ENCODE results near the gene MAD1L1. TPM values are rescaled to one million over a fixed set of nuclear protein-coding genes. Genes with fewer than 3 reads are reported as not detected.
"Not testable (repeated sequence)": the region's sequence is repeated elsewhere in the genome, so short reads cannot be mapped to it uniquely, and the experiment has no call there.

The MAD1L1 gene
- total RNA-seq, 2 experiments from 2014 or later, result 58.3 to 65.3 TPM

- ChIA-PET CTCF (ENCODE audit: unreplicated experiment) (no interaction called here), POLR2A (no interaction called here)
- BruUV-seq (replicated peaks), result no TSS peak
- Histone ChIP-seq H3K9me3 (ENCODE audit: low read length) (no peaks in the 10 kb centered on the region), H3K36me3 (ENCODE audit: insufficient read depth, low read length) (peaks cover 20% of the 10 kb centered on the region), H3K4me3 (ENCODE audit: low read depth, low read length, poor library complexity, severe bottlenecking) (no peak overlapping the region), H2AFZ (ENCODE audit: low read length) (no peak overlapping the region), H4K20me1 (ENCODE audit: insufficient read depth, low read length) (no peaks in the 10 kb centered on the region), H3K9me2 (ENCODE audit: insufficient read depth, low read length) (no peaks in the 10 kb centered on the region), H3K4me2 (ENCODE audit: low read length) (no peak overlapping the region), H3K27ac (ENCODE audit: low read depth, low read length, poor library complexity, severe bottlenecking) (no peak overlapping the region), H3K4me1 (ENCODE audit: insufficient read depth, low read length, poor library complexity, severe bottlenecking) (no peaks in the 10 kb centered on the region), H3K79me2 (ENCODE audit: insufficient read depth, low read depth, low read length) (no peaks in the 10 kb centered on the region)
- no peak for DNase-seq (ENCODE audit: low spot score)
- TF ChIP-seq CTCF (conservative IDR thresholded peaks at IDR 0.05; ENCODE audit: low read length) (no peak), EZH2phosphoT487 (IDR thresholded peaks at IDR 0.05; ENCODE audit: borderline replicate concordance, low read depth, low read length) (no peak)
- intact Hi-C loops (cut with micrococcal nuclease; ENCODE audit: unreplicated experiment), result no loop called here
Observed at GRCh38 chr7:2271273-2272026, 38.7 kb upstream of the MAD1L1 start.

GRCh38 chr7:2270495-2270894, 37.8 kb upstream of the MAD1L1 start:
- Histone ChIP-seq H3K4me2 (ENCODE audit: low read length) (no peak overlapping the region), H3K79me2 (ENCODE audit: insufficient read depth, low read depth, low read length) (no peaks in the 10 kb centered on the region), H3K9me3 (ENCODE audit: low read length) (no peaks in the 10 kb centered on the region), H3K4me3 (ENCODE audit: low read depth, low read length, poor library complexity, severe bottlenecking) (no peak overlapping the region), H3K9me2 (ENCODE audit: insufficient read depth, low read length) (no peaks in the 10 kb centered on the region), H3K4me1 (ENCODE audit: insufficient read depth, low read length, poor library complexity, severe bottlenecking) (no peaks in the 10 kb centered on the region), H2AFZ (ENCODE audit: low read length) (no peak overlapping the region), H3K27ac (ENCODE audit: low read depth, low read length, poor library complexity, severe bottlenecking) (no peak overlapping the region), H4K20me1 (ENCODE audit: insufficient read depth, low read length) (no peaks in the 10 kb centered on the region), H3K36me3 (ENCODE audit: insufficient read depth, low read length) (peaks cover 20% of the 10 kb centered on the region)
- no TSS peak for BruUV-seq (replicated peaks)
- POLR2A ChIA-PET, result no interaction called here
- CTCF ChIA-PET (ENCODE audit: unreplicated experiment), result no interaction called here
- intact Hi-C loops (cut with micrococcal nuclease; ENCODE audit: unreplicated experiment), result no loop called here
- no peak for DNase-seq (ENCODE audit: low spot score)
- TF ChIP-seq CTCF (conservative IDR thresholded peaks at IDR 0.05; ENCODE audit: low read length) (no peak), EZH2phosphoT487 (IDR thresholded peaks at IDR 0.05; ENCODE audit: borderline replicate concordance, low read depth, low read length) (no peak)

GRCh38 chr7:2269991-2270460, 37.3 kb upstream of the MAD1L1 start:
- Histone ChIP-seq H2AFZ (ENCODE audit: low read length) (no peak overlapping the region), H3K36me3 (ENCODE audit: insufficient read depth, low read length) (peaks cover 20% of the 10 kb centered on the region), H3K9me3 (ENCODE audit: low read length) (no peaks in the 10 kb centered on the region), H3K79me2 (ENCODE audit: insufficient read depth, low read depth, low read length) (no peaks in the 10 kb centered on the region), H3K9me2 (ENCODE audit: insufficient read depth, low read length) (no peaks in the 10 kb centered on the region), H3K27ac (ENCODE audit: low read depth, low read length, poor library complexity, severe bottlenecking) (no peak overlapping the region), H4K20me1 (ENCODE audit: insufficient read depth, low read length) (no peaks in the 10 kb centered on the region), H3K4me2 (ENCODE audit: low read length) (no peak overlapping the region), H3K4me3 (ENCODE audit: low read depth, low read length, poor library complexity, severe bottlenecking) (no peak overlapping the region), H3K4me1 (ENCODE audit: insufficient read depth, low read length, poor library complexity, severe bottlenecking) (no peaks in the 10 kb centered on the region)
- no peak for DNase-seq (ENCODE audit: low spot score)
- TF ChIP-seq EZH2phosphoT487 (IDR thresholded peaks at IDR 0.05; ENCODE audit: borderline replicate concordance, low read depth, low read length), result no peak
- TF ChIP-seq CTCF (conservative IDR thresholded peaks at IDR 0.05; ENCODE audit: low read length), result no peak
- no TSS peak for BruUV-seq (replicated peaks)
- ChIA-PET CTCF (ENCODE audit: unreplicated experiment) (no interaction called here), POLR2A (no interaction called here)
- intact Hi-C loops (cut with micrococcal nuclease; ENCODE audit: unreplicated experiment), result no loop called here

DNA sequence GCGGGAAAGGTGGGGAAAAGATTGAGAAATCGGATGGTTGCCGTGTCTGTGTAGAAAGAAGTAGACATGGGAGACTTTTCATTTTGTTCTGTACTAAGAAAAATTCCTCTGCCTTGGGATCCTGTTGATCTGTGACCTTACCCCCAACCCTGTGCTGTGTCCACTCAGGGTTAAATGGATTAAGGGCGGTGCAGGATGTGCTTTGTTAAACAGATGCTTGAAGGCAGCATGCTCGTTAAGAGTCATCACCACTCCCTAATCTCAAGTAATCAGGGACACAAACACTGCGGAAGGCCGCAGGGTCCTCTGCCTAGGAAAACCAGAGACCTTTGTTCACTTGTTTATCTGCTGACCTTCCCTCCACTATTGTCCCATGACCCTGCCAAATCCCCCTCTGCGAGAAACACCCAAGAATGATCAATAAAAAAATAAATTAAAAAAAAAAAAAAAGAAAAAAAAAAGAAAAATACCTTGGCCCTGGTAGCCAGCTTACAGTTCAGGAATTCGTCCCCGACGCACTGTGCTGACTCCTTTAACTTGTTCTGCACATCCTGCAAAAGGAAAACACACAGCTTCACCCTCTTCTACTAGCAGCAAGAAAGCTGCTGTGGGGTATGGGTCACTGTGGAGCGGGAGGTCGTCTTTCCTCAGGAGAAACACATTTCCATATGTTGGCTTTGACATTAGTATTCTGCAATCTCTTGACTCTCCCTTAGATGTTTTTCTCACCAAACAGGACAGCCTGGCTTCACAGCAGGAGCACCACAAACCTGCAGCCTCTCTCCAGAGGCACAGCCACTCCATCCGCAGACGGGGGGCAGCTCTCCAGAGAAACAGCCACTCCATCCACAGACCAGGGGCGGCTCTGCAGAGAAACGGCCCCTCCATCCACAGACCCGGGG, 36.6 kb upstream of the MAD1L1 start:
- H2AFZ ChIP-seq (ENCODE audit: low read length); H3K9me2 ChIP-seq (ENCODE audit: insufficient read depth, low read length); H3K27ac ChIP-seq (ENCODE audit: low read depth, low read length, poor library complexity, severe bottlenecking); CTCF ChIA-PET (ENCODE audit: unreplicated experiment); POLR2A ChIA-PET; DNase-seq (ENCODE audit: low spot score); H3K4me3 ChIP-seq (ENCODE audit: low read depth, low read length, poor library complexity, severe bottlenecking); H3K4me2 ChIP-seq (ENCODE audit: low read length); H4K20me1 ChIP-seq (ENCODE audit: insufficient read depth, low read length); H3K9me3 ChIP-seq (ENCODE audit: low read length); H3K4me1 ChIP-seq (ENCODE audit: insufficient read depth, low read length, poor library complexity, severe bottlenecking); H3K79me2 ChIP-seq (ENCODE audit: insufficient read depth, low read depth, low read length); intact Hi-C loops (cut with micrococcal nuclease; ENCODE audit: unreplicated experiment); BruUV-seq (replicated peaks): not testable (repeated sequence)
- H3K36me3 ChIP-seq (ENCODE audit: insufficient read depth, low read length), result peaks cover 20% of the 10 kb centered on the region

All from OCI-LY7 (cell line).